Caco-2 (cell line): Measurements from ENCODE around the gene ZNF594. TPM values are rescaled to one million over a fixed set of nuclear protein-coding genes. Genes with fewer than 3 reads are reported as not detected.
"Not testable (repeated sequence)": the region's sequence is repeated elsewhere in the genome, so short reads cannot be mapped to it uniquely, and the experiment has no call there.

Experiments used
- BruUV-seq: library from RNA; stranded (reverse); fragments of 400-500 nt; replicated peaks from 2 replicates; lab custom pipeline; 2021; lab: Mats Ljungman, UMichigan
- CTCF ChIA-PET: fragments of 300-600 bp; sonication (Branson Sonifier 250); formaldehyde crosslinking; loops from one replicate; lab custom pipeline; 2022; ENCODE audit warnings: antibody characterized with exemption; lab: Charles Lee
- POLR2A ChIA-PET: fragments of 300-600 bp; sonication (Branson Sonifier 250); formaldehyde crosslinking; loops from one replicate; lab custom pipeline; 2022; ENCODE audit warnings: antibody characterized with exemption; lab: Charles Lee
- DNase-seq, 2 experiments: peaks; one replicate each; pipeline versions ENCODE4 v3.0.0 to v3.0.0-alpha.2; 2020 to 2022
- H3K27me3 ChIP-seq: replicated peaks from 2 replicates; pipeline ENCODE4 v1.6.0; 2011; ENCODE audit warnings: low read length; ENCODE audit not compliant: control insufficient read depth, insufficient read depth
- H3K36me3 ChIP-seq: 2 replicates; pipeline ENCODE4 v1.5.1; 2011; ENCODE audit warnings: low read length; ENCODE audit not compliant: control insufficient read depth, insufficient read depth
- H3K4me1 ChIP-seq: fragments of 250-450 bp; sonication (Bioruptor Pico); 2 replicates; pipeline ENCODE4 v1.5.1; 2020; ENCODE audit warnings: mild to moderate bottlenecking
- H3K4me3 ChIP-seq: 2 replicates; pipeline ENCODE4 v1.5.1; 2011; ENCODE audit warnings: low read depth, mild to moderate bottlenecking, control low read depth, low read length
- H3K9me3 ChIP-seq: fragments of 250-450 bp; sonication (Bioruptor Pico); 2 replicates; pipeline ENCODE4 v1.5.1; 2020; ENCODE audit warnings: mild to moderate bottlenecking, moderate library complexity
- H3K27ac Mint-ChIP-seq: one replicate; pipeline ENCODE4 v1.8.0; 2022; ENCODE audit warnings: mixed read lengths; ENCODE audit not compliant: unreplicated experiment
- H3K27me3 Mint-ChIP-seq: one replicate; pipeline ENCODE4 v1.8.0; 2022; ENCODE audit warnings: mixed read lengths; ENCODE audit not compliant: insufficient read depth, unreplicated experiment
- H3K36me3 Mint-ChIP-seq: one replicate; pipeline ENCODE4 v1.8.0; 2022; ENCODE audit warnings: mild to moderate bottlenecking, mixed read lengths; ENCODE audit not compliant: insufficient read depth, unreplicated experiment
- H3K4me1 Mint-ChIP-seq: one replicate; pipeline ENCODE4 v1.8.0; 2022; ENCODE audit warnings: low read depth, mixed read lengths; ENCODE audit not compliant: unreplicated experiment
- H3K4me3 Mint-ChIP-seq: one replicate; pipeline ENCODE4 v1.8.0; 2022; ENCODE audit warnings: mild to moderate bottlenecking, moderate library complexity, mixed read lengths; ENCODE audit not compliant: unreplicated experiment
- H3K9me3 Mint-ChIP-seq: one replicate; pipeline ENCODE4 v1.8.0; 2022; ENCODE audit warnings: mixed read lengths; ENCODE audit not compliant: unreplicated experiment
- CTCF ChIP-seq, 2 experiments: fragments of 200-600 bp in 1 of 2; IDR thresholded peaks; 1 replicate in 1 of 2; 2 replicates in 1 of 2; pipeline versions ENCODE4 v1.5.1 to v1.8.0; 2011 to 2022; ENCODE audit warnings: antibody characterized with exemption in 1 of 2, control low read depth in 1 of 2, inconsistent platforms in 1 of 2, low read depth in 1 of 2, low read length in 1 of 2, mild to moderate bottlenecking in 1 of 2, moderate library complexity in 1 of 2; ENCODE audit not compliant: insufficient read depth in 1 of 2, severe bottlenecking in 1 of 2, unreplicated experiment in 1 of 2
- intact Hi-C: fragments of 100-400 bp; cut with micrococcal nuclease; formaldehyde crosslinking; loops from one replicate; pipeline ENCODE4 v1.10.0; 2022; ENCODE audit not compliant: unreplicated experiment
- total RNA-seq: library from RNA; stranded (reverse); gene quantifications from 2 replicates; pipeline ENCODE4 v1.2.3, GENCODE V29; 2022

The ZNF594 gene
- total RNA-seq, 1 experiment from 2014 or later: 6.2 TPM

- no peaks in the 10 kb centered on the region for H3K36me3 Mint-ChIP-seq
- ChIA-PET POLR2A (no interaction called here), CTCF (no interaction called here)
- TF ChIP-seq CTCF (IDR thresholded peaks at IDR 0.05; ENCODE audit: insufficient read depth in 1 of 2, low read depth in 1 of 2, low read length in 1 of 2, severe bottlenecking in 1 of 2, unreplicated experiment in 1 of 2): no peak
- no peaks in the 10 kb centered on the region for H3K4me1 Mint-ChIP-seq
- DNase-seq: no peak
- no peak overlapping the region for H3K4me3 Mint-ChIP-seq
- Histone ChIP-seq H3K27me3 (no peaks in the 10 kb centered on the region), H3K4me3 (no peak overlapping the region), H3K4me1 (no peaks in the 10 kb centered on the region), H3K36me3 (no peaks in the 10 kb centered on the region), H3K9me3 (no peaks in the 10 kb centered on the region)
- intact Hi-C loops: no loop called here
- H3K9me3 Mint-ChIP-seq: no peaks in the 10 kb centered on the region
- no peak overlapping the region for H3K27ac Mint-ChIP-seq
- H3K27me3 Mint-ChIP-seq: no peaks in the 10 kb centered on the region
- BruUV-seq: no TSS peak
These were observed 52.3 kb downstream of the ZNF594 start for GRCh38 chr17:5139458-5139732.

- Mint-ChIP-seq H3K27ac (no peak overlapping the region), H3K27me3 (no peaks in the 10 kb centered on the region), H3K4me1 (no peaks in the 10 kb centered on the region), H3K4me3 (no peak overlapping the region), H3K36me3 (no peaks in the 10 kb centered on the region), H3K9me3 (no peaks in the 10 kb centered on the region)
- no peak for DNase-seq
- Histone ChIP-seq H3K4me1 (no peaks in the 10 kb centered on the region), H3K4me3 (no peak overlapping the region), H3K9me3 (no peaks in the 10 kb centered on the region), H3K36me3 (no peaks in the 10 kb centered on the region), H3K27me3 (no peaks in the 10 kb centered on the region)
- CTCF ChIA-PET: no interaction called here
- intact Hi-C loops: no loop called here
- POLR2A ChIA-PET: no interaction called here
- no peak for TF ChIP-seq CTCF (IDR thresholded peaks at IDR 0.05; ENCODE audit: insufficient read depth in 1 of 2, low read depth in 1 of 2, low read length in 1 of 2, severe bottlenecking in 1 of 2, unreplicated experiment in 1 of 2)
- no TSS peak for BruUV-seq
These were observed 52.8 kb downstream of the ZNF594 start for GRCh38 chr17:5138616-5139457.

- H3K4me1 ChIP-seq, H3K27ac Mint-ChIP-seq, H3K9me3 ChIP-seq, DNase-seq, H3K36me3 Mint-ChIP-seq, H3K27me3 Mint-ChIP-seq, POLR2A ChIA-PET, intact Hi-C loops, CTCF ChIA-PET, BruUV-seq, H3K27me3 ChIP-seq, H3K9me3 Mint-ChIP-seq, H3K4me3 Mint-ChIP-seq, H3K4me1 Mint-ChIP-seq, H3K4me3 ChIP-seq, H3K36me3 ChIP-seq: not testable (repeated sequence)
These were observed 53.5 kb downstream of the ZNF594 start for GRCh38 chr17:5138198-5138544.

GRCh38 chr17:5137511-5138197 lies 54.0 kb downstream of the ZNF594 start:
- H3K4me3 ChIP-seq, BruUV-seq, H3K27me3 ChIP-seq, H3K4me3 Mint-ChIP-seq, POLR2A ChIA-PET, H3K27ac Mint-ChIP-seq, H3K36me3 ChIP-seq, H3K4me1 ChIP-seq, H3K27me3 Mint-ChIP-seq, DNase-seq, H3K9me3 ChIP-seq, H3K4me1 Mint-ChIP-seq, H3K36me3 Mint-ChIP-seq, H3K9me3 Mint-ChIP-seq, CTCF ChIA-PET, intact Hi-C loops: not testable (repeated sequence)

GRCh38 chr17:5136580-5137412 lies 54.9 kb downstream of the ZNF594 start:
- H3K4me3 Mint-ChIP-seq, DNase-seq, CTCF ChIA-PET, H3K4me1 Mint-ChIP-seq, intact Hi-C loops, POLR2A ChIA-PET, H3K27me3 ChIP-seq, H3K4me3 ChIP-seq, H3K27me3 Mint-ChIP-seq, BruUV-seq, H3K9me3 Mint-ChIP-seq, H3K36me3 Mint-ChIP-seq, H3K27ac Mint-ChIP-seq, H3K4me1 ChIP-seq, H3K36me3 ChIP-seq, H3K9me3 ChIP-seq: not testable (repeated sequence)
